Activated naive CD4-positive, alpha-beta T cell treated with anti-CD3 and anti-CD28 coated beads for 36 hours (primary cell): ENCODE results near the gene TMEM63A. TPM values are rescaled to one million over a fixed set of nuclear protein-coding genes. Genes with fewer than 3 reads are reported as not detected.
"Not testable (repeated sequence)": the region's sequence is repeated elsewhere in the genome, so short reads cannot be mapped to it uniquely, and the experiment has no call there.

ENCODE experiments used
- CTCF ChIA-PET: fragments of 350-600 bp; sonication (Branson Sonifier 250); formaldehyde crosslinking; loops from one replicate; lab custom pipeline; 2021; ENCODE audit warnings: antibody characterized with exemption; lab: Charles Lee
- DNase-seq: peaks from one replicate; pipeline ENCODE4 v3.0.0-alpha.2; 2020
- H3K27ac Mint-ChIP-seq: one replicate; pipeline ENCODE4 v1.8.0; 2021; ENCODE audit warnings: mild to moderate bottlenecking, mixed read lengths
- H3K27me3 Mint-ChIP-seq: one replicate; pipeline ENCODE4 v1.8.0; 2021; ENCODE audit warnings: low read depth, mixed read lengths
- H3K36me3 Mint-ChIP-seq: one replicate; pipeline ENCODE4 v1.8.0; 2021; ENCODE audit warnings: low read depth, mixed read lengths
- H3K4me1 Mint-ChIP-seq: one replicate; pipeline ENCODE4 v1.8.0; 2021; ENCODE audit warnings: low read depth, mixed read lengths
- H3K4me3 Mint-ChIP-seq: one replicate; pipeline ENCODE4 v1.8.0; 2021; ENCODE audit warnings: mild to moderate bottlenecking, moderate library complexity, mixed read lengths
- H3K9me3 Mint-ChIP-seq: one replicate; pipeline ENCODE4 v1.8.0; 2021; ENCODE audit warnings: mixed read lengths
- intact Hi-C: fragments of 100-400 bp; cut with micrococcal nuclease; formaldehyde crosslinking; loops from one replicate; pipeline ENCODE4 v1.15.1; 2023
- microRNA-seq: library from miRNA; unstranded; fragments of <30 nt; microRNA quantifications from one replicate; pipeline ENCODE4 v1.2.0, GENCODE V29; 2022; ENCODE audit warnings: borderline microRNAs expressed, borderline replicate concordance
- total RNA-seq, 2 experiments: library from RNA; stranded (reverse); gene quantifications; one replicate each; pipeline ENCODE4 v1.2.3, GENCODE V29; 2021

TMEM63A gene
- total RNA-seq, 2 experiments from 2014 or later, result 34.3 to 34.7 TPM

- H3K27ac Mint-ChIP-seq, H3K36me3 Mint-ChIP-seq, H3K9me3 Mint-ChIP-seq, H3K27me3 Mint-ChIP-seq: not testable (repeated sequence)
- Mint-ChIP-seq H3K4me3 (peak overlapping the region; percentile 66), H3K4me1 (peaks cover 14% of the 10 kb centered on the region)
- peak; percentile 16 for DNase-seq
- intact Hi-C loops, result loop anchor here (1.0 to 2.0 kb wide), 2 partner anchors 34 to 72 kb away; partner anchors contain the start of genes SRP9 and TMEM63A
- CTCF ChIA-PET, result interaction anchor here (0.8 to 2.9 kb wide), 4 partner anchors 33 to 135 kb away, joined by 3 to 10 read pairs (median 3); partner anchors contain the start of gene SRP9
Observed at GRCh38 chr1:225810579-225811538, 71.3 kb downstream of the TMEM63A start.

GRCh38 chr1:225809842-225810578 lies 72.2 kb downstream of the TMEM63A start, which contains the start of gene EPHX1:
Gene EPHX1, plus strand, starts transcription at chr1:225810124. Its CDS starts 18,606 bp downstream, at chr1:225828730.
- CTCF ChIA-PET, result interaction anchor here (0.7 to 1.2 kb wide), 4 partner anchors 11 to 1718 kb away, joined by 3 to 4 read pairs (median 3); partner anchors contain the start of gene SRP9
- intact Hi-C loops, result loop anchor here (1.0 to 2.0 kb wide), 2 partner anchors 33 to 73 kb away; partner anchors contain the start of genes SRP9 and TMEM63A
- Mint-ChIP-seq H3K4me3 (peak within 1 kb of the TSS; percentile 71), H3K27me3 (no peaks in the 10 kb centered on the region), H3K9me3 (no peaks in the 10 kb centered on the region), H3K27ac (peak within 1 kb of the TSS; percentile 59), H3K36me3 (no peaks in the 10 kb centered on the region), H3K4me1 (peaks cover 14% of the 10 kb centered on the region)
- DNase-seq, result peak; percentile 79

GRCh38 chr1:225808136-225808535 lies 74.0 kb downstream of the TMEM63A start:
- H3K4me1 Mint-ChIP-seq, result peaks cover 14% of the 10 kb centered on the region

GRCh38 chr1:225806736-225807135 lies 75.4 kb downstream of the TMEM63A start:
- H3K27me3 Mint-ChIP-seq, H3K4me3 Mint-ChIP-seq, H3K9me3 Mint-ChIP-seq, H3K36me3 Mint-ChIP-seq, DNase-seq, intact Hi-C loops, H3K27ac Mint-ChIP-seq: not testable (repeated sequence)
- CTCF ChIA-PET, result interaction anchor here (0.6 kb wide), 1 partner anchor 181 kb away, joined by 4 read pairs; no protein-coding TSS in a partner anchor
- H3K4me1 Mint-ChIP-seq, result peaks cover 14% of the 10 kb centered on the region

More at GRCh38 chr1:225808136-225808535, 74.0 kb downstream of the TMEM63A start:
- Mint-ChIP-seq H3K9me3 (no peaks in the 10 kb centered on the region), H3K4me3 (no peak overlapping the region), H3K36me3 (no peaks in the 10 kb centered on the region), H3K27me3 (no peaks in the 10 kb centered on the region), H3K27ac (no peak overlapping the region)
- intact Hi-C loops, result no loop called here
- no peak for DNase-seq
- CTCF ChIA-PET, result interaction anchor here (1.1 kb wide), 1 partner anchor 15 kb away, joined by 3 read pairs; no protein-coding TSS in a partner anchor

- H3K36me3 Mint-ChIP-seq, result no peaks in the 10 kb centered on the region
- CTCF ChIA-PET, result interaction anchor here (0.6 kb wide), 1 partner anchor 181 kb away, joined by 4 read pairs; no protein-coding TSS in a partner anchor
- H3K9me3 Mint-ChIP-seq, result no peaks in the 10 kb centered on the region
- intact Hi-C loops, result no loop called here
- no peak overlapping the region for H3K4me3 Mint-ChIP-seq
- H3K27ac Mint-ChIP-seq, result no peak overlapping the region
- no peaks in the 10 kb centered on the region for H3K27me3 Mint-ChIP-seq
- peaks cover 14% of the 10 kb centered on the region for H3K4me1 Mint-ChIP-seq
- DNase-seq, result no peak
Observed at GRCh38 chr1:225806249-225806648, 75.9 kb downstream of the TMEM63A start.

GRCh38 chr1:225801146-225801545 lies 81.0 kb downstream of the TMEM63A start:
- H3K9me3 Mint-ChIP-seq, H3K4me3 Mint-ChIP-seq, H3K27me3 Mint-ChIP-seq, DNase-seq, H3K27ac Mint-ChIP-seq, H3K4me1 Mint-ChIP-seq, intact Hi-C loops, CTCF ChIA-PET, H3K36me3 Mint-ChIP-seq: not testable (repeated sequence)

GRCh38 chr1:225796097-225796496 lies 86.1 kb downstream of the TMEM63A start:
- H3K4me1 Mint-ChIP-seq, H3K27me3 Mint-ChIP-seq: not testable (repeated sequence)

More at GRCh38 chr1:225796097-225796496, 86.1 kb downstream of the TMEM63A start:
- CTCF ChIA-PET, H3K9me3 Mint-ChIP-seq, H3K4me3 Mint-ChIP-seq, intact Hi-C loops, H3K27ac Mint-ChIP-seq, DNase-seq: not testable (repeated sequence)
- peaks cover 28% of the 10 kb centered on the region for H3K36me3 Mint-ChIP-seq

Small RNA genes lying within 50 kb of the gene (microRNA-seq; reads per million reads assigned to microRNA genes)
- not detected for gene MIR6741

Other genes with a start within 250 kb of the TMEM63A start
- gene ENAH, start 229.3 kb downstream of the TMEM63A start, total RNA-seq, result 1 to 10 TPM in 1 of 2 experiments, under 1 TPM in 1; 0.91 to 2.0 TPM
- gene SRP9, start 104.6 kb downstream of the TMEM63A start, total RNA-seq, result 100 to 1,000 TPM; 356 to 363 TPM
- 1 to 10 TPM; 3.8 to 5.0 TPM for gene EPHX1, start 72.3 kb downstream of the TMEM63A start, total RNA-seq
- under 1 TPM in 1 of 2 experiments, not detected in 1; 0.22 TPM for gene LEFTY1, start 6.8 kb upstream of the TMEM63A start, total RNA-seq
- 100 to 1,000 TPM; 143 to 149 TPM for gene PYCR2, start 41.9 kb upstream of the TMEM63A start, total RNA-seq
- gene LEFTY2, start 58.8 kb upstream of the TMEM63A start, total RNA-seq, result under 1 TPM in 1 of 2 experiments, not detected in 1; 0.10 TPM
- 10 to 100 TPM; 15.3 to 16.5 TPM for gene SDE2, start 117.0 kb upstream of the TMEM63A start, total RNA-seq
- gene H3-3A, start 180.3 kb upstream of the TMEM63A start, total RNA-seq, result 100 to 1,000 TPM; 325 to 332 TPM